ENCODE measurements around the gene FARSB.
"Not testable (repeated sequence)": the region's sequence is repeated elsewhere in the genome, so short reads cannot be mapped to it uniquely, and the experiment has no call there.

Gene FARSB

GRCh38 chr2:222655787-222656525, at the start of gene FARSB:
TSS of gene FARSB (minus strand) at chr2:222656092. CDS start at chr2:222656073, 19 bp downstream.
- peak; percentile 96 for DNase-seq

GRCh38 chr2:222703886-222704285, 48.0 kb upstream of the FARSB start:
- no peak for DNase-seq

GRCh38 chr2:222703091-222703490, 47.2 kb upstream of the FARSB start:
- no peak for DNase-seq

GRCh38 chr2:222701721-222702131, 45.8 kb upstream of the FARSB start:
- no peak for DNase-seq

GRCh38 chr2:222701233-222701632, 45.3 kb upstream of the FARSB start:
- DNase-seq: no peak

- DNase-seq: no peak
These were observed 42.4 kb upstream of the FARSB start for GRCh38 chr2:222698276-222698675.

- no peak for DNase-seq
These were observed 37.9 kb upstream of the FARSB start for GRCh38 chr2:222693837-222694236.

- not testable (repeated sequence) for DNase-seq
These were observed 37.5 kb upstream of the FARSB start for GRCh38 chr2:222693413-222693812.

- DNase-seq: peak; percentile 11
These were observed 34.8 kb upstream of the FARSB start for GRCh38 chr2:222690564-222691200.

GRCh38 chr2:222689322-222689721, 33.4 kb upstream of the FARSB start:
- no peak for DNase-seq

- no peak for DNase-seq
These were observed 33.0 kb upstream of the FARSB start for GRCh38 chr2:222688917-222689316.

GRCh38 chr2:222686086-222686750, 30.3 kb upstream of the FARSB start:
- no peak for DNase-seq

GRCh38 chr2:222683805-222684204, 27.9 kb upstream of the FARSB start:
- DNase-seq: no peak

GRCh38 chr2:222677981-222678380, 22.1 kb upstream of the FARSB start:
- no peak for DNase-seq

GRCh38 chr2:222673883-222674282, 18.0 kb upstream of the FARSB start:
- DNase-seq: no peak

GRCh38 chr2:222673273-222673672, 17.4 kb upstream of the FARSB start:
- no peak for DNase-seq

GRCh38 chr2:222672068-222672401, 16.1 kb upstream of the FARSB start:
- DNase-seq: no peak

- no peak for DNase-seq
These were observed 15.6 kb upstream of the FARSB start, which contains the start of gene MOGAT1 for GRCh38 chr2:222671259-222672067. TSS of gene MOGAT1 (plus strand) at chr2:222671658. CDS start at chr2:222671786, 128 bp downstream.

- DNase-seq: no peak
These were observed 14.5 kb upstream of the FARSB start for GRCh38 chr2:222670191-222671038.

GRCh38 chr2:222669353-222669752, 13.5 kb upstream of the FARSB start:
- no peak for DNase-seq

GRCh38 chr2:222668494-222669154, 12.7 kb upstream of the FARSB start:
- no peak for DNase-seq

GRCh38 chr2:222663479-222663878, 7.6 kb upstream of the FARSB start:
- no peak for DNase-seq

Data from NCI-H446 treated with DMSO at 0.1 percent for 48 hours (cell line).